ENCODE results near the gene MDFIC2. TPM values are rescaled to one million over a fixed set of nuclear protein-coding genes. Genes with fewer than 3 reads are reported as not detected.

MDFIC2 gene
- total RNA-seq, 1 donor from 2014 or later: not detected

GRCh38 chr3:70156808-70157207 lies 155.6 kb downstream of the MDFIC2 start:
- no peaks in the 10 kb centered on the region for H3K36me3 Mint-ChIP-seq
- no peak for TF ChIP-seq CTCF (conservative IDR thresholded peaks at IDR 0.05)
- no peaks in the 10 kb centered on the region for H3K4me1 Mint-ChIP-seq (ENCODE audit: unreplicated experiment)
- no peak overlapping the region for H3K4me3 Mint-ChIP-seq
- no peaks in the 10 kb centered on the region for H3K27me3 Mint-ChIP-seq
- no peak for DNase-seq (ENCODE audit: extremely low spot score, unreplicated experiment)
- H3K27ac Mint-ChIP-seq: no peak overlapping the region
- no peaks in the 10 kb centered on the region for H3K9me3 Mint-ChIP-seq

- no peak overlapping the region for H3K4me3 Mint-ChIP-seq
Measured at GRCh38 chr3:70150599-70150998, 161.8 kb downstream of the MDFIC2 start.

GRCh38 chr3:70149714-70150400 lies 162.6 kb downstream of the MDFIC2 start:
- Mint-ChIP-seq H3K36me3 (no peaks in the 10 kb centered on the region), H3K27me3 (no peaks in the 10 kb centered on the region), H3K4me3 (no peak overlapping the region), H3K27ac (no peak overlapping the region), H3K9me3 (no peaks in the 10 kb centered on the region), H3K4me1 (ENCODE audit: unreplicated experiment) (no peaks in the 10 kb centered on the region)
- DNase-seq (ENCODE audit: extremely low spot score, unreplicated experiment): no peak
- TF ChIP-seq CTCF (conservative IDR thresholded peaks at IDR 0.05): no peak

More at GRCh38 chr3:70150599-70150998, 161.8 kb downstream of the MDFIC2 start:
- no peak overlapping the region for H3K27ac Mint-ChIP-seq
- no peaks in the 10 kb centered on the region for H3K4me1 Mint-ChIP-seq (ENCODE audit: unreplicated experiment)
- H3K27me3 Mint-ChIP-seq: no peaks in the 10 kb centered on the region
- no peaks in the 10 kb centered on the region for H3K36me3 Mint-ChIP-seq
- TF ChIP-seq CTCF (conservative IDR thresholded peaks at IDR 0.05): no peak
- DNase-seq (ENCODE audit: extremely low spot score, unreplicated experiment): no peak
- no peaks in the 10 kb centered on the region for H3K9me3 Mint-ChIP-seq
